Panc1 (cell line): ENCODE measurements around the gene COL4A4.

Experiments
- CTCF ChIP-seq: fragments of 450-650 bp; IDR thresholded peaks from 2 replicates; pipeline ENCODE4 v1.5.1; 2017; ENCODE audit warnings: mild to moderate bottlenecking
- POLR2AphosphoS5 ChIP-seq: IDR thresholded peaks from 2 replicates; pipeline ENCODE4 v1.6.1; 2012; ENCODE audit warnings: mild to moderate bottlenecking, low read depth, low read length, moderate library complexity
- REST ChIP-seq, 2 experiments: IDR thresholded peaks; 2 replicates each; pipeline ENCODE4 v1.6.1; 2011 to 2012; ENCODE audit warnings: low read depth in 2 of 2, control low read depth in 1 of 2, low read length in 1 of 2, mild to moderate bottlenecking in 1 of 2, moderate library complexity in 1 of 2; ENCODE audit not compliant: insufficient read depth in 1 of 2

GRCh38 chr2:227207573-227207972, 43.6 kb upstream of the COL4A4 start:
- TF ChIP-seq CTCF, result no peak
- no peak for TF ChIP-seq POLR2AphosphoS5
- TF ChIP-seq REST (IDR thresholded peaks at IDR 0.05; ENCODE audit: insufficient read depth in 1 of 2, low read depth in 2 of 2, low read length in 1 of 2), result no peak
